ENCODE measurements around the gene GDF7.

GRCh38 chr2:20624884-20625485 is 42.0 kb upstream of the GDF7 start:
- TF ChIP-seq POLR2AphosphoS5 (IDR thresholded peaks at IDR 0.05; ENCODE audit: low read depth, low read length) = no peak
- no peak for TF ChIP-seq TAF1 (IDR thresholded peaks at IDR 0.05; ENCODE audit: borderline replicate concordance, low read depth, low read length)
